HG03135 (cell line): Measurements from ENCODE around the gene WDR12.
"Not testable (repeated sequence)": the region's sequence is repeated elsewhere in the genome, so short reads cannot be mapped to it uniquely, and the experiment has no call there.

Source experiments
- ATAC-seq: cut with Tn5 transposase; IDR thresholded peaks from one replicate; pipeline ENCODE4 v1.9.1; 2021; ENCODE audit warnings: mild to moderate bottlenecking, moderate library complexity; ENCODE audit not compliant: unreplicated experiment

The WDR12 gene

GRCh38 chr2:202911512-202912341 lies at the start of gene WDR12, which contains the start of gene CARF:
Gene WDR12, minus strand, starts transcription at chr2:202911673. Its CDS starts 197 bp downstream, at chr2:202911476.
Gene CARF, plus strand, starts transcription at chr2:202912275. Its CDS starts 29,628 bp downstream, at chr2:202941903.
- ATAC-seq = peak; percentile 73

- ATAC-seq = no peak
Observed at GRCh38 chr2:202960524-202960923, 49.1 kb upstream of the WDR12 start.

GRCh38 chr2:202950592-202950991 lies 39.1 kb upstream of the WDR12 start:
- ATAC-seq = no peak

GRCh38 chr2:202949333-202949732 lies 37.9 kb upstream of the WDR12 start:
- ATAC-seq = not testable (repeated sequence)

- ATAC-seq = no peak
Observed at GRCh38 chr2:202945497-202945896, 34.0 kb upstream of the WDR12 start.

- no peak for ATAC-seq
Observed at GRCh38 chr2:202944816-202945215, 33.3 kb upstream of the WDR12 start.

GRCh38 chr2:202944408-202944807 lies 32.9 kb upstream of the WDR12 start:
- ATAC-seq = no peak

- ATAC-seq = no peak
Observed at GRCh38 chr2:202941771-202942170, 30.3 kb upstream of the WDR12 start.

- no peak for ATAC-seq
Observed at GRCh38 chr2:202938960-202939359, 27.5 kb upstream of the WDR12 start.

GRCh38 chr2:202934456-202934855 lies 23.0 kb upstream of the WDR12 start:
- ATAC-seq = no peak

- ATAC-seq = no peak
Observed at GRCh38 chr2:202933958-202934357, 22.5 kb upstream of the WDR12 start.

GRCh38 chr2:202933139-202933510 lies 21.7 kb upstream of the WDR12 start:
- no peak for ATAC-seq

- no peak for ATAC-seq
Observed at GRCh38 chr2:202932425-202933138, 21.1 kb upstream of the WDR12 start.

- no peak for ATAC-seq
Observed at GRCh38 chr2:202918860-202919259, 7.4 kb upstream of the WDR12 start.

- ATAC-seq = peak; percentile 49
Observed at GRCh38 chr2:202912342-202913201, 1.1 kb upstream of the WDR12 start.

- ATAC-seq = no peak
Observed at GRCh38 chr2:202911203-202911511, 316 bp downstream of the WDR12 start.

- no peak for ATAC-seq
Observed at GRCh38 chr2:202910698-202911097, 775 bp downstream of the WDR12 start.

GRCh38 chr2:202910250-202910649 lies 1.2 kb downstream of the WDR12 start:
- not testable (repeated sequence) for ATAC-seq

- ATAC-seq = no peak
Observed at GRCh38 chr2:202909394-202910192, 1.9 kb downstream of the WDR12 start.

GRCh38 chr2:202908186-202908585 lies 3.3 kb downstream of the WDR12 start:
- ATAC-seq = no peak
